IPS-20b (cell line): Measurements from ENCODE around the gene PITRM1.

Source experiments
- H3K27ac ChIP-seq: one replicate; pipeline ENCODE4 v1.5.1; 2013; ENCODE audit warnings: low read length
- H3K27me3 ChIP-seq: 2 replicates; pipeline ENCODE4 v1.6.1; 2013; ENCODE audit warnings: mild to moderate bottlenecking, low read length, inconsistent platforms; ENCODE audit not compliant: insufficient read depth
- H3K36me3 ChIP-seq: 2 replicates; pipeline ENCODE4 v1.6.1; 2013; ENCODE audit warnings: low read depth, mild to moderate bottlenecking, inconsistent platforms, low read length, moderate library complexity; ENCODE audit not compliant: insufficient read depth
- H3K4me1 ChIP-seq: 2 replicates; pipeline ENCODE4 v1.6.1; 2013; ENCODE audit warnings: mild to moderate bottlenecking, control low read depth, inconsistent platforms, low read length, moderate library complexity; ENCODE audit not compliant: insufficient read depth
- H3K4me3 ChIP-seq: 2 replicates; pipeline ENCODE4 v1.5.1; 2013; ENCODE audit warnings: mild to moderate bottlenecking, low read length, inconsistent platforms
- H3K9ac ChIP-seq: 2 replicates; pipeline ENCODE4 v1.6.1; 2013; ENCODE audit warnings: low read depth, mild to moderate bottlenecking, inconsistent platforms, low read length, moderate library complexity
- H3K9me3 ChIP-seq: 2 replicates; pipeline ENCODE4 v1.6.1; 2013; ENCODE audit warnings: mild to moderate bottlenecking, low read depth, low read length, inconsistent platforms; ENCODE audit not compliant: insufficient read depth

Gene PITRM1

DNA sequence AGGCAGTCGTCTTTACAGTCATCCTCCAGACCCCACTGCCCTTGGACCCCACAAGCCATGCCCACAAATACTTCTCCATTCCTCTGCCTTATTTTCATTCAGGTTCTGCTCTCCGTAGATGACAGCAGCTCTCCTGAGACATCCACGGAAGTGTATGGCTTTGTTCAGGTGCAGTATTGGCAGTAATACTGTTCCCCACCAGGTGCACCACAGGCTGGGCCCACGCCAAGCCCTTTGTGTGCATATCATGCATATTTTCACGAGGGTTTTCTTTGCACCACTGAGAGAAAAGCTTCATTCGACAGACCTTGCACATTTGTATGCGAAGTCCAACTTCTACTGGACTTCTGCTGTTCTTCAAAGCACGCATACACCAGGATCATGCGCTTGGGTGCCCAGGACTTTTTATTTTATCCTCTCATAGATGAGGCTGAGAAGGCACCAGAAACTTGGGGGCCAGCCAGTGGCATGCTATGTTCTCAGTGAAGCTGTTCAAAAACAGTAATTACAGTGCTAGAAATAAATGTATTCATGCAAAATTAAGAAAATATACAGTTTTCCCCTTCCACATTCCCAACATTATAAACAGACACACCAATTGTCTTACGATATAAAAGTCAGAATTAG, 37.8 kb upstream of the PITRM1 start:
- Histone ChIP-seq H3K9me3 (no peaks in the 10 kb centered on the region), H3K27ac (no peak overlapping the region)

GRCh38 chr10:3208481-3209406, 36.2 kb upstream of the PITRM1 start:
- H3K4me3 ChIP-seq = no peak overlapping the region
- no peaks in the 10 kb centered on the region for H3K27me3 ChIP-seq
- H3K9me3 ChIP-seq = no peaks in the 10 kb centered on the region
- H3K4me1 ChIP-seq = no peaks in the 10 kb centered on the region
- H3K27ac ChIP-seq = no peak overlapping the region
- no peak overlapping the region for H3K9ac ChIP-seq
- H3K36me3 ChIP-seq = no peaks in the 10 kb centered on the region

More for the DNA sequence above, 37.8 kb upstream of the PITRM1 start:
- Histone ChIP-seq H3K4me3 (no peak overlapping the region), H3K9ac (no peak overlapping the region), H3K36me3 (no peaks in the 10 kb centered on the region), H3K4me1 (no peaks in the 10 kb centered on the region), H3K27me3 (no peaks in the 10 kb centered on the region)

GRCh38 chr10:3207351-3207750, 34.8 kb upstream of the PITRM1 start:
- Histone ChIP-seq H3K9ac (no peak overlapping the region), H3K36me3 (no peaks in the 10 kb centered on the region), H3K4me1 (no peaks in the 10 kb centered on the region), H3K9me3 (no peaks in the 10 kb centered on the region), H3K27ac (no peak overlapping the region), H3K4me3 (no peak overlapping the region), H3K27me3 (no peaks in the 10 kb centered on the region)

DNA sequence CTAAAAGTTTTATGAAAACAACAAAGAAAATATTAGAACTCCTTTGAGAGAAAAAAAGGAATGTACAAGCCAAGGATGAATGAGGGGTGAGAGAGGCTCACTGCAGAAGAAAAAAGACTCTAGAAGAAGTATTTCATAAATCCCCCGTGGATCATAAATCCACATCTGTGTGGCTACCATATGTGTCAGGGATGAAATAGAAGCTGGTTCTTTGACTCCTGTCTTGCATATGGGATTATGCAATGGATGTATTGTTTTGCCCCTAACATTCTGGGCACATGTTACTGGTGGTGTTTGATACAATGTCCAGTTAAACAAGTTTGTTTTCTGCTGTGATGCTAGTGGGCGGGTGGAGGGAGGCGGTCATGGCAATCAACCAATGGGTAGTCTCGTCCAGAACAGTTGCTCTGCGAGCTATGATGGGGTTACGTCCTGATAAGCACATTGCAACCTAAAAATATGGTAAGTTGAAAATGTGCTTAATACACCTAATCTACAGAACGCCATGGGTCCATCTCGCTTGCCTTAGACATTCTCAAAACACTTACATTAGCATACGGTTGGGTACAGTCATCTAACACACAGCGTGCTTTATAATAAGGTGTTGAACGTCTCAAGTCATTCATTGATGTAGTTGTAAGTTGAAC, 34.1 kb upstream of the PITRM1 start:
- no peaks in the 10 kb centered on the region for H3K9me3 ChIP-seq
- no peaks in the 10 kb centered on the region for H3K36me3 ChIP-seq
- no peaks in the 10 kb centered on the region for H3K27me3 ChIP-seq
- H3K9ac ChIP-seq = no peak overlapping the region
- no peak overlapping the region for H3K27ac ChIP-seq
- H3K4me3 ChIP-seq = no peak overlapping the region
- no peaks in the 10 kb centered on the region for H3K4me1 ChIP-seq

- H3K27ac ChIP-seq = no peak overlapping the region
- no peaks in the 10 kb centered on the region for H3K9me3 ChIP-seq
- H3K27me3 ChIP-seq = no peaks in the 10 kb centered on the region; the same call in 1 of the 2 replicates
- H3K36me3 ChIP-seq = no peaks in the 10 kb centered on the region
- no peaks in the 10 kb centered on the region for H3K4me1 ChIP-seq
- no peak overlapping the region for H3K9ac ChIP-seq
- no peak overlapping the region for H3K4me3 ChIP-seq
Observed at GRCh38 chr10:3203972-3204371, 31.4 kb upstream of the PITRM1 start.

GRCh38 chr10:3203016-3203811, 30.6 kb upstream of the PITRM1 start:
- Histone ChIP-seq H3K4me1 (no peaks in the 10 kb centered on the region), H3K27ac (no peak overlapping the region), H3K9me3 (no peaks in the 10 kb centered on the region), H3K9ac (no peak overlapping the region), H3K27me3 (peaks cover under 1% of the 10 kb centered on the region; the same call in 1 of the 2 replicates), H3K36me3 (no peaks in the 10 kb centered on the region), H3K4me3 (no peak overlapping the region)

DNA sequence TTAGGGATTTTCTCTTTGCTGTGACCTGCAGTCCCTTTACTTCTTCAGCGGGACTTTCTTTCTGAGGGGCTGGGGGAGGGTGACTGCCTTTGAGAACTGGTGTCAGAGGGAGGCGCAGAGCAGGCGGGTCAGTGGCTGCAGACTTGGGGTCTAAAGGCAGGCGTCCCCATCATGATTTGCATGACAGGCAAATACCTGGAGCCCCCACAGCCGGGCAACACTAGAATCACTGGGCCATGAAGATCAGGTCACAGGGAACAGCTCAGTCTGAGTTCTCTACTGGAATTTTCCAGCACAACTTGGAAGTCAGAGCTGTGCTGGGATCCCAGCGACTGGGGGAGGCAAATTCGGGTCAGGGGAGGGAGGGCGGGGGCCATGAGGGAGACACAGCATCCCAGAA, 29.2 kb upstream of the PITRM1 start:
- H3K27me3 ChIP-seq = peaks cover 8% of the 10 kb centered on the region
- H3K9ac ChIP-seq = no peak overlapping the region
- no peak overlapping the region for H3K4me3 ChIP-seq
- no peaks in the 10 kb centered on the region for H3K36me3 ChIP-seq
- H3K27ac ChIP-seq = no peak overlapping the region
- H3K4me1 ChIP-seq = peaks cover 7% of the 10 kb centered on the region; the same call in 1 of the 2 replicates
- no peaks in the 10 kb centered on the region for H3K9me3 ChIP-seq

- no peak overlapping the region for H3K27ac ChIP-seq
- no peaks in the 10 kb centered on the region for H3K9me3 ChIP-seq
- H3K27me3 ChIP-seq = peaks cover 8% of the 10 kb centered on the region
Observed at GRCh38 chr10:3199488-3199887, 26.9 kb upstream of the PITRM1 start.

DNA sequence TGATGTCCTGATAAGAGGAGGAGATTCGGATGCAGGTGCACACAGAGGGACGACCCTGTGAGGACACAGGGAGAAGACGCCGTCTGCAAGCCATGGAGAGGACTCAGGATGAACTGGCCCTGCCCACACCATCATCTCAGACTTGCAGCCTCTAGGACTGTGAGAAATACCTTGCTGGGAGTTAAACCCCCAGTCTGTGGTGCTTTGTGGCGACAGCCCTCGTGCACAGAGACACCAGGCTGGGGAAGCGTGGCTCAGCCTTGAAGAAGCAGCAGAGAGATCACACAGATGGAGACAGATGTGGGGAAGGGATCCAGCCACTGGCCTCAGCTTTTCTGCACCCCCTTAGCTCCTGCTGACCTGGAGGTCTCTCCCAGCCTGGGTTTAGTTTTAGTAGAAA, 26.3 kb upstream of the PITRM1 start:
- Histone ChIP-seq H3K9ac (no peak overlapping the region), H3K36me3 (no peaks in the 10 kb centered on the region), H3K27ac (no peak overlapping the region), H3K4me1 (peaks cover 7% of the 10 kb centered on the region; the same call in 1 of the 2 replicates), H3K4me3 (no peak overlapping the region), H3K9me3 (no peaks in the 10 kb centered on the region), H3K27me3 (peaks cover 8% of the 10 kb centered on the region)

More at GRCh38 chr10:3199488-3199887, 26.9 kb upstream of the PITRM1 start:
- H3K36me3 ChIP-seq = no peaks in the 10 kb centered on the region
- no peak overlapping the region for H3K9ac ChIP-seq
- peaks cover 7% of the 10 kb centered on the region; the same call in 1 of the 2 replicates for H3K4me1 ChIP-seq
- no peak overlapping the region for H3K4me3 ChIP-seq

DNA sequence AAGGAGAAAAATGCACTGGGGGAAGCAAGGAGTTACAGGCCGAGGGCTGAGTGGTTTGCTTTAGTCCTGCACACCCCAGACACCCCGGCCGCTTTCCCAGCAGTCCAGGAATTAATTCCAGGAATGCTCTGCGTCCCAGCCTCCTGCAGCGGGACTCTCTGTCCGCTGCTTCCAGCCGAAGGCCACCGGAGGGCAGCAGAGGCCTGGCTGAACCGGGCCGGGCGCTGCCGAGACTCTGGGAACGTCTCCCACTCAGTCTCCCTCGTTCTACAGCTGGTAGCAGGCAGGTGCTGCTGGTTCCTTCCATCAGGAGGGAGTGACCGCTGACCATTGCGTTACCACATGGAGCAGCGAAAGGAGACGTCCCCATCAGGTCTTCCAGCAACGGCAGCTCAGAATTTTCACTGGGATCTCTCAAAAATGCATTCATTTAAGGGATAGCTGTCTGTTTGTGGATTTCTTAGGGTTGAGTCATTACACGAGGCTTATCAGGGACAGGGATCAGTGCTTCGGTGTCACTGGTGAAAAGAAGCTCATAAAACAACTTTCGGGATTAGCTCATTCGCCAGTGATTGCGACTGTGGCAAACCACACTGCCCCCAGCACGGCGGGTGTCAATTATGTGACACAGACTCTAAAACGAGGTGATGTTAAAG, 24.9 kb upstream of the PITRM1 start:
- H3K4me3 ChIP-seq = no peak overlapping the region
- H3K36me3 ChIP-seq = no peaks in the 10 kb centered on the region
- H3K9ac ChIP-seq = no peak overlapping the region
- no peaks in the 10 kb centered on the region for H3K9me3 ChIP-seq
- H3K27ac ChIP-seq = no peak overlapping the region
- peaks cover 7% of the 10 kb centered on the region; the same call in 1 of the 2 replicates for H3K4me1 ChIP-seq
- peaks cover 8% of the 10 kb centered on the region for H3K27me3 ChIP-seq

- Histone ChIP-seq H3K4me1 (peaks cover 7% of the 10 kb centered on the region; the same call in 1 of the 2 replicates), H3K36me3 (no peaks in the 10 kb centered on the region), H3K27ac (no peak overlapping the region), H3K4me3 (no peak overlapping the region), H3K27me3 (peaks cover 8% of the 10 kb centered on the region), H3K9ac (no peak overlapping the region), H3K9me3 (no peaks in the 10 kb centered on the region)
Observed at GRCh38 chr10:3196958-3197347, 24.4 kb upstream of the PITRM1 start.
